Transverse colon (tissue), 4 donors: ENCODE data around the gene CBLB. TPM values are rescaled to one million over a fixed set of nuclear protein-coding genes. Genes with fewer than 3 reads are reported as not detected.

Experiments
- DNase-seq: peaks from one replicate; pipeline ENCODE4 v3.0.0-alpha.2; 2019
- H3K27ac ChIP-seq, 4 donors: fragments of 200-600 bp; sonication (generic); 2 replicates each; pipeline ENCODE4 v1.5.1; 2016 to 2018; ENCODE audit warnings: inconsistent platforms in 4 of 4
- H3K27me3 ChIP-seq: fragments of 200-600 bp; sonication (generic); 2 replicates; pipeline ENCODE4 v1.5.1; 2017; ENCODE audit warnings: inconsistent platforms
- H3K36me3 ChIP-seq, 4 donors: fragments of 200-600 bp; sonication (generic); 2 replicates each; pipeline ENCODE4 v1.5.1; 2017 to 2019; ENCODE audit warnings: inconsistent platforms in 4 of 4
- H3K4me1 ChIP-seq, 4 donors: fragments of 200-600 bp; sonication (generic); 2 replicates each; pipeline ENCODE4 v1.5.1; 2017 to 2020; ENCODE audit warnings: inconsistent platforms in 4 of 4
- H3K4me3 ChIP-seq, 4 donors: fragments of 200-600 bp; sonication (generic); 1 replicate in 1 of 4; 2 replicates in 3 of 4; pipeline versions ENCODE4 v1.5.1 to v1.6.1; 2017 to 2019; ENCODE audit warnings: inconsistent platforms in 4 of 4
- H3K9me3 ChIP-seq, 2 donors: fragments of 200-600 bp; sonication (generic); 2 replicates each; pipeline ENCODE4 v1.5.1; 2017 to 2019; ENCODE audit warnings: inconsistent platforms in 2 of 2
- CTCF ChIP-seq, 5 experiments: fragments of 200-600 bp in 3 of 5; fragments of 450-650 bp in 2 of 5; sonication (generic) in 3 of 5; IDR thresholded peaks; 1 replicate in 2 of 5; 2 replicates in 3 of 5; pipeline ENCODE4 v1.5.1; 2016 to 2017; ENCODE audit warnings: antibody characterized with exemption in 5 of 5, inconsistent platforms in 3 of 5, mild to moderate bottlenecking in 2 of 5, moderate library complexity in 1 of 5
- EP300 ChIP-seq: sonication (generic); formaldehyde crosslinking; IDR thresholded peaks from one replicate; pipeline ENCODE4 v1.6.1; 2017; ENCODE audit warnings: antibody characterized with exemption, low read depth
- POLR2A ChIP-seq: fragments of 450-650 bp; IDR thresholded peaks from one replicate; pipeline ENCODE4 v1.6.1; 2016; ENCODE audit warnings: antibody characterized with exemption, mild to moderate bottlenecking, moderate library complexity
- POLR2AphosphoS5 ChIP-seq, 3 donors: sonication (generic); formaldehyde crosslinking; IDR thresholded peaks; one replicate each; pipeline ENCODE4 v1.6.1; 2016; ENCODE audit warnings: antibody characterized with exemption in 3 of 3
- WGBS, 2 donors: methylation state at CpG; one replicate each; pipeline ENCODE4 v1.1.5; 2018; ENCODE audit warnings: low coverage in 1 of 2; 5-methylcytosine and 5-hydroxymethylcytosine counted together
- in situ Hi-C, 4 donors: fragments of 200-750 bp; cut with MboI; loops; one replicate each; pipeline versions ENCODE4 v1.15.0 to v1.15.1; 2017; ENCODE audit warnings: low sequenced_read_pairs in 3 of 4, low pct_ligation_motif_present in 1 of 4, low pct_unique_long_range_greater_than_20kb in 1 of 4
- intact Hi-C: fragments of 100-400 bp; cut with DNase I; formaldehyde crosslinking; loops from one replicate; pipeline ENCODE4 v1.15.1; 2023; ENCODE audit warnings: low total_unique reads
- total RNA-seq, 4 donors: library from RNA; depleted of rRNA; stranded (reverse); fragments of >200 nt; gene quantifications; one replicate each; pipeline ENCODE4 v1.1.0, GENCODE V29; 2016

The CBLB gene
- total RNA-seq, 4 donors from 2014 or later, result 25.1 to 76.2 (median 63.6) TPM

- no peak overlapping the region for H3K4me3 ChIP-seq
- TF ChIP-seq CTCF (IDR thresholded peaks at IDR 0.05) (no peak), EP300 (no peak), POLR2A (no peak), POLR2AphosphoS5 (IDR thresholded peaks at IDR 0.05) (no peak)
- H3K27ac ChIP-seq, result no peak overlapping the region
- H3K9me3 ChIP-seq, result no peaks in the 10 kb centered on the region
- no peak for DNase-seq
- intact Hi-C loops (no loop called here), in situ Hi-C loops (no loop called here)
- no peaks in the 10 kb centered on the region for H3K36me3 ChIP-seq
- no peaks in the 10 kb centered on the region for H3K27me3 ChIP-seq
- peaks cover 0 to 26% (median 4%) of the 10 kb centered on the region in 4 donors for H3K4me1 ChIP-seq
- WGBS, 2 donors, result 78 to 81% methylated on average over 5 of the region's 5 CpGs
Measured at GRCh38 chr3:105802118-105802706, 66.6 kb downstream of the CBLB start.

- TF ChIP-seq EP300 (no peak), POLR2AphosphoS5 (IDR thresholded peaks at IDR 0.05) (no peak), POLR2A (no peak), CTCF (IDR thresholded peaks at IDR 0.05) (no peak)
- WGBS, 2 donors, result 67 to 100% methylated on average over 1 to 2 of the region's 2 CpGs
- H3K27ac ChIP-seq, result no peak overlapping the region
- no peaks in the 10 kb centered on the region for H3K27me3 ChIP-seq
- in situ Hi-C loops (no loop called here), intact Hi-C loops (no loop called here)
- no peaks in the 10 kb centered on the region for H3K36me3 ChIP-seq
- DNase-seq, result no peak
- no peak overlapping the region for H3K4me3 ChIP-seq
- H3K4me1 ChIP-seq, result peaks cover 0 to 22% (median 1%) of the 10 kb centered on the region in 4 donors
- no peaks in the 10 kb centered on the region for H3K9me3 ChIP-seq
Measured at GRCh38 chr3:105801397-105801796, 67.4 kb downstream of the CBLB start.

- 65 to 76% methylated on average over 5 of the region's 5 CpGs for WGBS, 2 donors
- H3K27ac ChIP-seq, result no peak overlapping the region
- H3K36me3 ChIP-seq, result no peaks in the 10 kb centered on the region
- H3K4me1 ChIP-seq, result peaks cover 0 to 16% (median 1%) of the 10 kb centered on the region in 4 donors
- TF ChIP-seq EP300 (no peak), POLR2A (no peak), CTCF (IDR thresholded peaks at IDR 0.05) (no peak), POLR2AphosphoS5 (IDR thresholded peaks at IDR 0.05) (no peak)
- no peak overlapping the region for H3K4me3 ChIP-seq
- H3K27me3 ChIP-seq, result no peaks in the 10 kb centered on the region
- in situ Hi-C loops (no loop called here), intact Hi-C loops (no loop called here)
- H3K9me3 ChIP-seq, result no peaks in the 10 kb centered on the region
- no peak for DNase-seq
Measured at GRCh38 chr3:105800320-105800719, 68.5 kb downstream of the CBLB start.

- H3K4me3 ChIP-seq, result no peak overlapping the region
- no peaks in the 10 kb centered on the region for H3K9me3 ChIP-seq
- no peak for DNase-seq
- no peaks in the 10 kb centered on the region for H3K27me3 ChIP-seq
- peaks cover 0 to 16% (median 1%) of the 10 kb centered on the region in 4 donors for H3K4me1 ChIP-seq
- WGBS, 2 donors, result 91 to 95% methylated on average over 3 of the region's 3 CpGs
- TF ChIP-seq EP300 (no peak), POLR2A (no peak), CTCF (IDR thresholded peaks at IDR 0.05) (no peak), POLR2AphosphoS5 (IDR thresholded peaks at IDR 0.05) (no peak)
- intact Hi-C loops, result no loop called here
- H3K27ac ChIP-seq, result no peak overlapping the region
- H3K36me3 ChIP-seq, result no peaks in the 10 kb centered on the region
- in situ Hi-C loops, result no loop called here
Measured at GRCh38 chr3:105799286-105799685, 69.5 kb downstream of the CBLB start.
